Body of pancreas (tissue), 4 donors: ENCODE measurements around the gene CMSS1.

Experiments used
- POLR2A ChIP-seq, 3 donors: fragments of 450-650 bp; IDR thresholded peaks; one replicate each; pipeline ENCODE4 v1.6.1; 2016; ENCODE audit warnings: antibody characterized with exemption in 3 of 3, mild to moderate bottlenecking in 2 of 3
- TF ChIP-seq, protein P1 (sequence below), 7 experiments: fragments of 450-650 bp in 4 of 7; fragments of 200-600 bp in 3 of 7; sonication (generic) in 3 of 7; IDR thresholded peaks; one replicate each; pipeline ENCODE4 v1.5.1; 2016 to 2019; ENCODE audit warnings: antibody characterized with exemption in 7 of 7

DNA sequence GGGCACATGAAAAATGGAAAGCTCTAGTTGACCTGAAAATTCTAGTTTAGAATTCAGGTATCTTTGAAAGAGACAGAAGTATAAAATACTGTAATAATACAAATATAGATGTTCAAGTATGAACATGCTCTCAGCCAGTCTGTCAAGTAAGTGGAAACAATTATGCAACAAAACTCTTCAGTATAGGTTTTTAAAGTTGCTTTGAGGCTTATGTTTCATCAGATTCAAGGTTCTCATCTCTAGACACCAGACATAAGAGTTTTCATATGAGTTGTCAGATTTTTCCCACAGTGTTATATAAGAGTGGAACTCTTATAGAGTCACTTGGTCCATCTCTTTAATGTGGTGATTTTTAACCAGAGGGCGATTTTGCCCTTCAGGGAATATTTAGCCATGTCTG, 22.0 kb downstream of the CMSS1 start:
- TF ChIP-seq, protein P1, sequence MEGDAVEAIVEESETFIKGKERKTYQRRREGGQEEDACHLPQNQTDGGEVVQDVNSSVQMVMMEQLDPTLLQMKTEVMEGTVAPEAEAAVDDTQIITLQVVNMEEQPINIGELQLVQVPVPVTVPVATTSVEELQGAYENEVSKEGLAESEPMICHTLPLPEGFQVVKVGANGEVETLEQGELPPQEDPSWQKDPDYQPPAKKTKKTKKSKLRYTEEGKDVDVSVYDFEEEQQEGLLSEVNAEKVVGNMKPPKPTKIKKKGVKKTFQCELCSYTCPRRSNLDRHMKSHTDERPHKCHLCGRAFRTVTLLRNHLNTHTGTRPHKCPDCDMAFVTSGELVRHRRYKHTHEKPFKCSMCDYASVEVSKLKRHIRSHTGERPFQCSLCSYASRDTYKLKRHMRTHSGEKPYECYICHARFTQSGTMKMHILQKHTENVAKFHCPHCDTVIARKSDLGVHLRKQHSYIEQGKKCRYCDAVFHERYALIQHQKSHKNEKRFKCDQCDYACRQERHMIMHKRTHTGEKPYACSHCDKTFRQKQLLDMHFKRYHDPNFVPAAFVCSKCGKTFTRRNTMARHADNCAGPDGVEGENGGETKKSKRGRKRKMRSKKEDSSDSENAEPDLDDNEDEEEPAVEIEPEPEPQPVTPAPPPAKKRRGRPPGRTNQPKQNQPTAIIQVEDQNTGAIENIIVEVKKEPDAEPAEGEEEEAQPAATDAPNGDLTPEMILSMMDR (IDR thresholded peaks at IDR 0.05) = no peak
- no peak for TF ChIP-seq POLR2A (IDR thresholded peaks at IDR 0.05)
